Lower leg skin (tissue), 4 donors: Measurements from ENCODE around the gene MTF2. TPM values are rescaled to one million over a fixed set of nuclear protein-coding genes. Genes with fewer than 3 reads are reported as not detected.

ENCODE experiments used
- DNase-seq, 2 donors: peaks; one replicate each; pipeline ENCODE4 v3.0.0-alpha.2; 2019; ENCODE audit warnings: low spot score in 2 of 2
- H3K4me3 ChIP-seq: fragments of 200-600 bp; sonication (generic); 2 replicates; pipeline ENCODE4 v1.5.1; 2017; ENCODE audit warnings: mild to moderate bottlenecking, low read depth; ENCODE audit not compliant: poor library complexity, severe bottlenecking
- CTCF ChIP-seq, 3 donors: fragments of 450-650 bp; IDR thresholded peaks; one replicate each; pipeline ENCODE4 v1.5.1; 2016; ENCODE audit warnings: antibody characterized with exemption in 3 of 3, mild to moderate bottlenecking in 3 of 3, moderate library complexity in 2 of 3
- POLR2A ChIP-seq, 2 donors: fragments of 450-650 bp; IDR thresholded peaks; one replicate each; pipeline ENCODE4 v1.6.1; 2016 to 2017; ENCODE audit warnings: antibody characterized with exemption in 2 of 2, mild to moderate bottlenecking in 1 of 2, moderate library complexity in 1 of 2
- WGBS, 2 donors: methylation state at CpG; one replicate each; pipeline ENCODE4 v1.1.5; 2018; 5-methylcytosine and 5-hydroxymethylcytosine counted together
- intact Hi-C: fragments of 100-400 bp; cut with DNase I; formaldehyde crosslinking; loops from one replicate; pipeline ENCODE4 v1.15.0; 2023; ENCODE audit warnings: low total_unique reads
- total RNA-seq, 4 donors: library from RNA; depleted of rRNA; stranded (reverse); fragments of >200 nt; gene quantifications; one replicate each; pipeline ENCODE4 v1.1.0, GENCODE V29; 2016

The MTF2 gene
- total RNA-seq, 4 donors from 2014 or later = 10.2 to 21.8 (median 16.0) TPM

GRCh38 chr1:93177991-93178390, 98.9 kb downstream of the MTF2 start:
- intact Hi-C loops = no loop called here
- DNase-seq = no peak
- no peak for TF ChIP-seq POLR2A (IDR thresholded peaks at IDR 0.05)
- TF ChIP-seq CTCF (IDR thresholded peaks at IDR 0.05) = no peak
- no peak overlapping the region for H3K4me3 ChIP-seq
- 41 to 47% methylated on average over 4 of the region's 4 CpGs for WGBS, 2 donors

GRCh38 chr1:93178418-93178817, 99.3 kb downstream of the MTF2 start:
- intact Hi-C loops = no loop called here
- DNase-seq = no peak
- 35 to 41% methylated on average over 5 of the region's 5 CpGs for WGBS, 2 donors
- no peak overlapping the region for H3K4me3 ChIP-seq
- TF ChIP-seq CTCF (IDR thresholded peaks at IDR 0.05) (no peak), POLR2A (IDR thresholded peaks at IDR 0.05) (no peak)

GRCh38 chr1:93179886-93180722, 101.0 kb downstream of the MTF2 start, which contains the start of gene TMED5:
TSS of gene TMED5 (minus strand) at chr1:93180413. CDS start at chr1:93180242, 171 bp downstream.
- DNase-seq = peak; percentile 98 to 99
- WGBS, 2 donors = 0 to 1% methylated on average over 46 to 48 of the region's 78 CpGs
- peak within 1 kb of the TSS; percentile 92 for H3K4me3 ChIP-seq
- intact Hi-C loops = no loop called here
- peak in 1 of 2 donors; percentile 88 for TF ChIP-seq POLR2A (IDR thresholded peaks at IDR 0.05)
- peak in 1 of 3 donors; percentile 25 for TF ChIP-seq CTCF (IDR thresholded peaks at IDR 0.05)

- WGBS, 2 donors = 3 to 5% methylated on average over 34 to 37 of the region's 43 CpGs
- DNase-seq = no peak
- TF ChIP-seq POLR2A (IDR thresholded peaks at IDR 0.05) (no peak), CTCF (IDR thresholded peaks at IDR 0.05) (no peak)
- intact Hi-C loops = no loop called here
- H3K4me3 ChIP-seq = peak within 1 kb of the TSS; percentile 92
Observed at GRCh38 chr1:93180723-93181613, 101.9 kb downstream of the MTF2 start, which contains the start of gene CCDC18. TSS of gene CCDC18 (plus strand) at chr1:93180724. CDS start at chr1:93183362, 2,638 bp downstream.

GRCh38 chr1:93186667-93187066, 107.6 kb downstream of the MTF2 start:
- intact Hi-C loops = no loop called here
- no peak for DNase-seq
- 86 to 91% methylated on average over 1 of the region's 1 CpG for WGBS, 2 donors
- H3K4me3 ChIP-seq = no peak overlapping the region
- TF ChIP-seq CTCF (IDR thresholded peaks at IDR 0.05) (no peak), POLR2A (IDR thresholded peaks at IDR 0.05) (no peak)

Other genes with a start within 250 kb of the MTF2 start
- 1,000 to 10,000 TPM; 1,244 to 1,829 (median 1,582) TPM for gene RPL5, start 247.2 kb upstream of the MTF2 start, total RNA-seq
- 1 to 10 TPM; 3.8 to 7.6 (median 6.7) TPM for gene DIPK1A, start 117.8 kb upstream of the MTF2 start, total RNA-seq
- gene TMED5, start 101.1 kb downstream of the MTF2 start, total RNA-seq = 10 to 100 TPM; 23.9 to 34.4 (median 26.9) TPM
- 1 to 10 TPM; 5.8 to 8.9 (median 6.5) TPM for gene CCDC18, start 101.4 kb downstream of the MTF2 start, total RNA-seq